ENCODE data around the gene ATP1A2.

The ATP1A2 gene

GRCh38 chr1:160146107-160146506 is 30.5 kb downstream of the ATP1A2 start:
- TF ChIP-seq REST (IDR thresholded peaks at IDR 0.05; ENCODE audit: insufficient read depth in 1 of 2, low read depth in 2 of 2, low read length in 2 of 2) (no peak), FOXP2 (optimal IDR thresholded peaks at IDR 0.05; ENCODE audit: borderline replicate concordance, extremely low read depth, extremely low read length, insufficient read depth) (no peak), TAF1 (IDR thresholded peaks at IDR 0.05; ENCODE audit: borderline replicate concordance, insufficient read depth, low read length) (no peak), SIN3A (IDR thresholded peaks at IDR 0.05; ENCODE audit: borderline replicate concordance, insufficient read depth, low read length) (no peak), POLR2AphosphoS5 (IDR thresholded peaks at IDR 0.05; ENCODE audit: low read depth, low read length) (no peak)

GRCh38 chr1:160148121-160148520 is 32.6 kb downstream of the ATP1A2 start:
- TF ChIP-seq REST (IDR thresholded peaks at IDR 0.05; ENCODE audit: insufficient read depth in 1 of 2, low read depth in 2 of 2, low read length in 2 of 2) (no peak), FOXP2 (optimal IDR thresholded peaks at IDR 0.05; ENCODE audit: borderline replicate concordance, extremely low read depth, extremely low read length, insufficient read depth) (no peak), SIN3A (IDR thresholded peaks at IDR 0.05; ENCODE audit: borderline replicate concordance, insufficient read depth, low read length) (no peak)

- TF ChIP-seq POLR2AphosphoS5 (IDR thresholded peaks at IDR 0.05; ENCODE audit: low read depth, low read length) (no peak), REST (IDR thresholded peaks at IDR 0.05; ENCODE audit: insufficient read depth in 1 of 2, low read depth in 2 of 2, low read length in 2 of 2) (no peak), SIN3A (IDR thresholded peaks at IDR 0.05; ENCODE audit: borderline replicate concordance, insufficient read depth, low read length) (no peak), TAF1 (IDR thresholded peaks at IDR 0.05; ENCODE audit: borderline replicate concordance, insufficient read depth, low read length) (no peak), FOXP2 (optimal IDR thresholded peaks at IDR 0.05; ENCODE audit: borderline replicate concordance, extremely low read depth, extremely low read length, insufficient read depth) (no peak)
Observed at GRCh38 chr1:160149233-160149632, 33.7 kb downstream of the ATP1A2 start.

- no peak for TF ChIP-seq TAF1 (IDR thresholded peaks at IDR 0.05; ENCODE audit: borderline replicate concordance, insufficient read depth, low read length)
- TF ChIP-seq SIN3A (IDR thresholded peaks at IDR 0.05; ENCODE audit: borderline replicate concordance, insufficient read depth, low read length): no peak
- no peak for TF ChIP-seq REST (IDR thresholded peaks at IDR 0.05; ENCODE audit: insufficient read depth in 1 of 2, low read depth in 2 of 2, low read length in 2 of 2)
- no peak for TF ChIP-seq POLR2AphosphoS5 (IDR thresholded peaks at IDR 0.05; ENCODE audit: low read depth, low read length)
- no peak for TF ChIP-seq FOXP2 (optimal IDR thresholded peaks at IDR 0.05; ENCODE audit: borderline replicate concordance, extremely low read depth, extremely low read length, insufficient read depth)
Observed at GRCh38 chr1:160149716-160150115, 34.2 kb downstream of the ATP1A2 start.

- TF ChIP-seq TAF1 (IDR thresholded peaks at IDR 0.05; ENCODE audit: borderline replicate concordance, insufficient read depth, low read length) (no peak), POLR2AphosphoS5 (IDR thresholded peaks at IDR 0.05; ENCODE audit: low read depth, low read length) (no peak)
Observed at GRCh38 chr1:160151303-160151702, 35.7 kb downstream of the ATP1A2 start, which contains the start of gene ATP1A4. ATP1A4 (plus strand) TSS chr1:160151603; CDS start chr1:160152041, 438 bp downstream.
